Neural progenitor cell (in vitro differentiated cells): Measurements from ENCODE around the gene JOSD1.

ENCODE experiments used
- CTCF ChIP-seq: fragments of 200-600 bp; sonication (generic); IDR thresholded peaks from 2 replicates; pipeline ENCODE4 v1.5.1; 2017; ENCODE audit warnings: antibody characterized with exemption, mild to moderate bottlenecking
- EZH2 ChIP-seq: fragments of 200-600 bp; sonication (generic); IDR thresholded peaks from 2 replicates; pipeline ENCODE4 v1.6.1; 2017; ENCODE audit warnings: antibody characterized with exemption, mild to moderate bottlenecking, moderate library complexity
- EZH2phosphoT487 ChIP-seq: fragments of 200-600 bp; sonication (generic); IDR thresholded peaks from 2 replicates; pipeline ENCODE4 v1.6.1; 2017; ENCODE audit warnings: antibody characterized with exemption

GRCh38 chr22:38734421-38735100 lies 33.8 kb upstream of the JOSD1 start:
- TF ChIP-seq CTCF (no peak), EZH2 (no peak), EZH2phosphoT487 (no peak)
